Measurements from ENCODE around the gene ZNF341.

DNA sequence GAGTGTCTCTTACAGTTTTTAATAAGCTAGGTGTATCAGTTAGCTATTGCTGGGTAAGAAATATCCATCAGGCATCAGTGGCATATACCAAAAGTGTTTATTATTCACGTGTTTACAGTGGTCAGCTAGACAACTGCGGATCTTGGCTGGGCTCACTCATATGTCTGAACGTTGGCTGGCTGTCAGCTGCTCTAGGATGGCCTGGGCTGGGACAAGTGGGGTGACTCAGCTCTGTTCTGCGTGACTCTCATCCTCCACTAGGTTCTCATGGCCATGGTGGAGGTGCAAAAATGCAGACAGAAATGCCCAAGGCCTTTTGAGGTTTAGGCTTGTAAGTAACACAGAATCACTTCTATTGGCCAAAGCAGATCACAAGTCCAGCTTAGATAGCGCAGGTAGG, 22.0 kb downstream of the ZNF341 start:
- TF ChIP-seq, protein P1, sequence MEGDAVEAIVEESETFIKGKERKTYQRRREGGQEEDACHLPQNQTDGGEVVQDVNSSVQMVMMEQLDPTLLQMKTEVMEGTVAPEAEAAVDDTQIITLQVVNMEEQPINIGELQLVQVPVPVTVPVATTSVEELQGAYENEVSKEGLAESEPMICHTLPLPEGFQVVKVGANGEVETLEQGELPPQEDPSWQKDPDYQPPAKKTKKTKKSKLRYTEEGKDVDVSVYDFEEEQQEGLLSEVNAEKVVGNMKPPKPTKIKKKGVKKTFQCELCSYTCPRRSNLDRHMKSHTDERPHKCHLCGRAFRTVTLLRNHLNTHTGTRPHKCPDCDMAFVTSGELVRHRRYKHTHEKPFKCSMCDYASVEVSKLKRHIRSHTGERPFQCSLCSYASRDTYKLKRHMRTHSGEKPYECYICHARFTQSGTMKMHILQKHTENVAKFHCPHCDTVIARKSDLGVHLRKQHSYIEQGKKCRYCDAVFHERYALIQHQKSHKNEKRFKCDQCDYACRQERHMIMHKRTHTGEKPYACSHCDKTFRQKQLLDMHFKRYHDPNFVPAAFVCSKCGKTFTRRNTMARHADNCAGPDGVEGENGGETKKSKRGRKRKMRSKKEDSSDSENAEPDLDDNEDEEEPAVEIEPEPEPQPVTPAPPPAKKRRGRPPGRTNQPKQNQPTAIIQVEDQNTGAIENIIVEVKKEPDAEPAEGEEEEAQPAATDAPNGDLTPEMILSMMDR (IDR thresholded peaks at IDR 0.05), result no peak
- TF ChIP-seq POLR2A (IDR thresholded peaks at IDR 0.05), result no peak
